Measurements from ENCODE around the gene GPC5. TPM values are rescaled to one million over a fixed set of nuclear protein-coding genes. Genes with fewer than 3 reads are reported as not detected.

GPC5 gene
- total RNA-seq, 1 donor from 2014 or later: 0.17 TPM

DNA sequence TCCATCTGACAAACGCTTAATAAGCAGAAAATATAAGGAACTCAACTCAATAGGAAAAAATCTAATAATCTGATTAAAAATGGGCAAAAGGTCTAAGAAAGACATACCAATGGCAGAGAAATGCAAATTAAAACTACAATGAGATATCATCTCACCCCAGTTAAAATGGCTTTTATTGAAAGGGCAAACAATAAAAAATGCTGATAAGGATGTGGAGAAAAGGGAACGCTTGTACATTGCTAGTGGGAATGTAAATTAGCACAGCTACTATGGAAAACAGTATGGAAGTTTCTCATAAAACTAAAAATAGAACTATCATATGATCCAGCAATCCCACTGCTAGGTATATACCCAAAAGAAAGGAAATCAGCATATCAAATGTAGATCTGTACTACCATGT lies 1319.4 kb downstream of the GPC5 start:
- DNase-seq (ENCODE audit: low read depth): no peak
- TF ChIP-seq, protein P1, sequence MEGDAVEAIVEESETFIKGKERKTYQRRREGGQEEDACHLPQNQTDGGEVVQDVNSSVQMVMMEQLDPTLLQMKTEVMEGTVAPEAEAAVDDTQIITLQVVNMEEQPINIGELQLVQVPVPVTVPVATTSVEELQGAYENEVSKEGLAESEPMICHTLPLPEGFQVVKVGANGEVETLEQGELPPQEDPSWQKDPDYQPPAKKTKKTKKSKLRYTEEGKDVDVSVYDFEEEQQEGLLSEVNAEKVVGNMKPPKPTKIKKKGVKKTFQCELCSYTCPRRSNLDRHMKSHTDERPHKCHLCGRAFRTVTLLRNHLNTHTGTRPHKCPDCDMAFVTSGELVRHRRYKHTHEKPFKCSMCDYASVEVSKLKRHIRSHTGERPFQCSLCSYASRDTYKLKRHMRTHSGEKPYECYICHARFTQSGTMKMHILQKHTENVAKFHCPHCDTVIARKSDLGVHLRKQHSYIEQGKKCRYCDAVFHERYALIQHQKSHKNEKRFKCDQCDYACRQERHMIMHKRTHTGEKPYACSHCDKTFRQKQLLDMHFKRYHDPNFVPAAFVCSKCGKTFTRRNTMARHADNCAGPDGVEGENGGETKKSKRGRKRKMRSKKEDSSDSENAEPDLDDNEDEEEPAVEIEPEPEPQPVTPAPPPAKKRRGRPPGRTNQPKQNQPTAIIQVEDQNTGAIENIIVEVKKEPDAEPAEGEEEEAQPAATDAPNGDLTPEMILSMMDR (IDR thresholded peaks at IDR 0.05; ENCODE audit: insufficient read depth, low read length, poor library complexity, severe bottlenecking): no peak
- no peaks in the 10 kb centered on the region for H3K27me3 ChIP-seq (ENCODE audit: control insufficient read depth, insufficient read depth, low read length)
- no peaks in the 10 kb centered on the region for H3K36me3 ChIP-seq (ENCODE audit: control insufficient read depth, insufficient read depth, low read length)
- H3K4me3 ChIP-seq (ENCODE audit: low read depth, low read length): no peak overlapping the region

- H3K4me3 ChIP-seq (ENCODE audit: low read depth, low read length): no peak overlapping the region
- TF ChIP-seq, protein P1 (IDR thresholded peaks at IDR 0.05; ENCODE audit: insufficient read depth, low read length, poor library complexity, severe bottlenecking): no peak
- DNase-seq (ENCODE audit: low read depth): no peak
- no peaks in the 10 kb centered on the region for H3K27me3 ChIP-seq (ENCODE audit: control insufficient read depth, insufficient read depth, low read length)
- no peaks in the 10 kb centered on the region for H3K36me3 ChIP-seq (ENCODE audit: control insufficient read depth, insufficient read depth, low read length)
Observed at GRCh38 chr13:92719868-92720267, 1321.4 kb downstream of the GPC5 start.

GRCh38 chr13:92721620-92722019 lies 1323.2 kb downstream of the GPC5 start:
- no peaks in the 10 kb centered on the region for H3K36me3 ChIP-seq (ENCODE audit: control insufficient read depth, insufficient read depth, low read length)
- no peaks in the 10 kb centered on the region for H3K27me3 ChIP-seq (ENCODE audit: control insufficient read depth, insufficient read depth, low read length)
- DNase-seq (ENCODE audit: low read depth): no peak
- H3K4me3 ChIP-seq (ENCODE audit: low read depth, low read length): no peak overlapping the region
- TF ChIP-seq, protein P1 (IDR thresholded peaks at IDR 0.05; ENCODE audit: insufficient read depth, low read length, poor library complexity, severe bottlenecking): no peak

GRCh38 chr13:92727118-92727517 lies 1328.7 kb downstream of the GPC5 start:
- Histone ChIP-seq H3K36me3 (ENCODE audit: control insufficient read depth, insufficient read depth, low read length) (no peaks in the 10 kb centered on the region), H3K27me3 (ENCODE audit: control insufficient read depth, insufficient read depth, low read length) (no peaks in the 10 kb centered on the region), H3K4me3 (ENCODE audit: low read depth, low read length) (no peak overlapping the region)
- no peak for DNase-seq (ENCODE audit: low read depth)
- TF ChIP-seq, protein P1 (IDR thresholded peaks at IDR 0.05; ENCODE audit: insufficient read depth, low read length, poor library complexity, severe bottlenecking): no peak

- Histone ChIP-seq H3K4me3 (ENCODE audit: low read depth, low read length) (no peak overlapping the region), H3K36me3 (ENCODE audit: control insufficient read depth, insufficient read depth, low read length) (no peaks in the 10 kb centered on the region), H3K27me3 (ENCODE audit: control insufficient read depth, insufficient read depth, low read length) (no peaks in the 10 kb centered on the region)
- TF ChIP-seq, protein P1 (IDR thresholded peaks at IDR 0.05; ENCODE audit: insufficient read depth, low read length, poor library complexity, severe bottlenecking): no peak
- DNase-seq (ENCODE audit: low read depth): no peak
Observed at GRCh38 chr13:92734068-92734467, 1335.6 kb downstream of the GPC5 start.

GRCh38 chr13:92734545-92734944 lies 1336.1 kb downstream of the GPC5 start:
- DNase-seq (ENCODE audit: low read depth): no peak
- H3K4me3 ChIP-seq (ENCODE audit: low read depth, low read length): no peak overlapping the region
- TF ChIP-seq, protein P1 (IDR thresholded peaks at IDR 0.05; ENCODE audit: insufficient read depth, low read length, poor library complexity, severe bottlenecking): no peak
- no peaks in the 10 kb centered on the region for H3K36me3 ChIP-seq (ENCODE audit: control insufficient read depth, insufficient read depth, low read length)
- H3K27me3 ChIP-seq (ENCODE audit: control insufficient read depth, insufficient read depth, low read length): no peaks in the 10 kb centered on the region
